ENCODE data around the gene AQP12B. TPM values are rescaled to one million over a fixed set of nuclear protein-coding genes. Genes with fewer than 3 reads are reported as not detected.

The AQP12B gene
- total and polyA plus RNA-seq, 4 donors, result not detected

GRCh38 chr2:240644171-240644651 is 38.5 kb downstream of the AQP12B start:
- Histone ChIP-seq H3K36me3 (ENCODE audit: control insufficient read depth in 4 of 4, insufficient read depth in 3 of 4, low read depth in 1 of 4, low read length in 3 of 4) (no peaks in the 10 kb centered on the region), H3K27me3 (ENCODE audit: control insufficient read depth in 4 of 4, insufficient read depth in 4 of 4, low read length in 3 of 4) (no peaks in the 10 kb centered on the region), H3K9ac (ENCODE audit: low read depth in 1 of 2, low read length in 2 of 2) (no peak overlapping the region), H3K4me3 (ENCODE audit: low read depth in 1 of 3, low read length in 3 of 3) (no peak overlapping the region), H3K27ac (ENCODE audit: low read depth in 1 of 2, low read length in 2 of 2) (no peak overlapping the region), H3K4me1 (ENCODE audit: control insufficient read depth in 4 of 4, insufficient read depth in 4 of 4, low read length in 3 of 4) (no peaks in the 10 kb centered on the region), H3K9me3 (ENCODE audit: control insufficient read depth in 4 of 4, low read length in 3 of 4) (no peaks in the 10 kb centered on the region)
- no peak for TF ChIP-seq EGR1 (IDR thresholded peaks at IDR 0.05; ENCODE audit: low read depth in 2 of 2)
- TF ChIP-seq TAF1 (conservative IDR thresholded peaks at IDR 0.05), result no peak
- TF ChIP-seq MAX (IDR thresholded peaks at IDR 0.05), result no peak
- no peak for TF ChIP-seq FOXA1 (IDR thresholded peaks at IDR 0.05)
- TF ChIP-seq GABPA (IDR thresholded peaks at IDR 0.05 in 1 of 2, conservative IDR thresholded peaks at IDR 0.05 in 1 of 2), result no peak
- no peak for TF ChIP-seq RAD21 (IDR thresholded peaks at IDR 0.05)
- no peak for TF ChIP-seq ATF3 (IDR thresholded peaks at IDR 0.05)
- no peak for TF ChIP-seq HNF4A (conservative IDR thresholded peaks at IDR 0.05)
- 70% methylated on average over 14 of the region's 14 CpGs for WGBS
- DNase-seq (ENCODE audit: low spot score), result no peak

GRCh38 chr2:240643811-240644150 is 38.9 kb downstream of the AQP12B start:
- WGBS, result 78% methylated on average over 15 of the region's 15 CpGs
- no peaks in the 10 kb centered on the region for H3K27me3 ChIP-seq (ENCODE audit: control insufficient read depth in 4 of 4, insufficient read depth in 4 of 4, low read length in 3 of 4)

GRCh38 chr2:240643093-240643810 is 39.4 kb downstream of the AQP12B start:
- H3K36me3 ChIP-seq (ENCODE audit: control insufficient read depth in 4 of 4, insufficient read depth in 3 of 4, low read depth in 1 of 4, low read length in 3 of 4), result no peaks in the 10 kb centered on the region
- H3K27ac ChIP-seq (ENCODE audit: low read depth in 1 of 2, low read length in 2 of 2), result no peak overlapping the region
- no peak overlapping the region for H3K9ac ChIP-seq (ENCODE audit: low read depth in 1 of 2, low read length in 2 of 2)
- H3K4me1 ChIP-seq (ENCODE audit: control insufficient read depth in 4 of 4, insufficient read depth in 4 of 4, low read length in 3 of 4), result no peaks in the 10 kb centered on the region
- no peaks in the 10 kb centered on the region for H3K27me3 ChIP-seq (ENCODE audit: control insufficient read depth in 4 of 4, insufficient read depth in 4 of 4, low read length in 3 of 4)
- H3K9me3 ChIP-seq (ENCODE audit: control insufficient read depth in 4 of 4, low read length in 3 of 4), result no peaks in the 10 kb centered on the region
- DNase-seq (ENCODE audit: low spot score), result no peak
- 68% methylated on average over 13 of the region's 13 CpGs for WGBS
- TF ChIP-seq TAF1 (conservative IDR thresholded peaks at IDR 0.05), result no peak
- no peak for TF ChIP-seq FOXA1 (IDR thresholded peaks at IDR 0.05)
- TF ChIP-seq RXRA (IDR thresholded peaks at IDR 0.05), result no peak
- no peak for TF ChIP-seq ZBTB33 (IDR thresholded peaks at IDR 0.05)
- no peak for TF ChIP-seq MAX (IDR thresholded peaks at IDR 0.05)
- TF ChIP-seq HNF4A (conservative IDR thresholded peaks at IDR 0.05), result no peak
- TF ChIP-seq HNF4G (IDR thresholded peaks at IDR 0.05), result no peak
- TF ChIP-seq FOXA2 (IDR thresholded peaks at IDR 0.05), result no peak
- TF ChIP-seq EGR1 (IDR thresholded peaks at IDR 0.05; ENCODE audit: low read depth in 2 of 2), result no peak
- no peak overlapping the region for H3K4me3 ChIP-seq (ENCODE audit: low read depth in 1 of 3, low read length in 3 of 3)

More at GRCh38 chr2:240643811-240644150, 38.9 kb downstream of the AQP12B start:
- no peaks in the 10 kb centered on the region for H3K4me1 ChIP-seq (ENCODE audit: control insufficient read depth in 4 of 4, insufficient read depth in 4 of 4, low read length in 3 of 4)
- TF ChIP-seq TAF1 (conservative IDR thresholded peaks at IDR 0.05) (no peak), EGR1 (IDR thresholded peaks at IDR 0.05; ENCODE audit: low read depth in 2 of 2) (no peak), RAD21 (IDR thresholded peaks at IDR 0.05) (no peak), SP1 (IDR thresholded peaks at IDR 0.05) (no peak), HNF4A (conservative IDR thresholded peaks at IDR 0.05) (no peak), FOXA1 (IDR thresholded peaks at IDR 0.05) (no peak)
- no peaks in the 10 kb centered on the region for H3K9me3 ChIP-seq (ENCODE audit: control insufficient read depth in 4 of 4, low read length in 3 of 4)
- no peaks in the 10 kb centered on the region for H3K36me3 ChIP-seq (ENCODE audit: control insufficient read depth in 4 of 4, insufficient read depth in 3 of 4, low read depth in 1 of 4, low read length in 3 of 4)
- DNase-seq (ENCODE audit: low spot score), result no peak
- no peak overlapping the region for H3K9ac ChIP-seq (ENCODE audit: low read depth in 1 of 2, low read length in 2 of 2)
- H3K4me3 ChIP-seq (ENCODE audit: low read depth in 1 of 3, low read length in 3 of 3), result no peak overlapping the region
- no peak overlapping the region for H3K27ac ChIP-seq (ENCODE audit: low read depth in 1 of 2, low read length in 2 of 2)

Measured in liver (tissue), 9 donors.